ENCODE data around the gene SART3. TPM values are rescaled to one million over a fixed set of nuclear protein-coding genes. Genes with fewer than 3 reads are reported as not detected.
"Not testable (repeated sequence)": the region's sequence is repeated elsewhere in the genome, so short reads cannot be mapped to it uniquely, and the experiment has no call there.

SART3 gene
- total RNA-seq, 1 donor from 2014 or later = 34.8 TPM

GRCh38 chr12:108491256-108491655 is 69.7 kb downstream of the SART3 start:
- Mint-ChIP-seq H3K27ac (ENCODE audit: unreplicated experiment) (no peak overlapping the region), H3K9me3 (ENCODE audit: low read depth) (peaks cover 12% of the 10 kb centered on the region), H3K4me1 (ENCODE audit: low read depth) (no peaks in the 10 kb centered on the region), H3K36me3 (ENCODE audit: low read depth) (no peaks in the 10 kb centered on the region), H3K27me3 (ENCODE audit: low read depth) (peaks cover 26% of the 10 kb centered on the region), H3K4me3 (ENCODE audit: unreplicated experiment) (no peak overlapping the region)
- TF ChIP-seq, protein P1, sequence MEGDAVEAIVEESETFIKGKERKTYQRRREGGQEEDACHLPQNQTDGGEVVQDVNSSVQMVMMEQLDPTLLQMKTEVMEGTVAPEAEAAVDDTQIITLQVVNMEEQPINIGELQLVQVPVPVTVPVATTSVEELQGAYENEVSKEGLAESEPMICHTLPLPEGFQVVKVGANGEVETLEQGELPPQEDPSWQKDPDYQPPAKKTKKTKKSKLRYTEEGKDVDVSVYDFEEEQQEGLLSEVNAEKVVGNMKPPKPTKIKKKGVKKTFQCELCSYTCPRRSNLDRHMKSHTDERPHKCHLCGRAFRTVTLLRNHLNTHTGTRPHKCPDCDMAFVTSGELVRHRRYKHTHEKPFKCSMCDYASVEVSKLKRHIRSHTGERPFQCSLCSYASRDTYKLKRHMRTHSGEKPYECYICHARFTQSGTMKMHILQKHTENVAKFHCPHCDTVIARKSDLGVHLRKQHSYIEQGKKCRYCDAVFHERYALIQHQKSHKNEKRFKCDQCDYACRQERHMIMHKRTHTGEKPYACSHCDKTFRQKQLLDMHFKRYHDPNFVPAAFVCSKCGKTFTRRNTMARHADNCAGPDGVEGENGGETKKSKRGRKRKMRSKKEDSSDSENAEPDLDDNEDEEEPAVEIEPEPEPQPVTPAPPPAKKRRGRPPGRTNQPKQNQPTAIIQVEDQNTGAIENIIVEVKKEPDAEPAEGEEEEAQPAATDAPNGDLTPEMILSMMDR (IDR thresholded peaks at IDR 0.05) = no peak
- DNase-seq (ENCODE audit: low spot score) = no peak

DNA sequence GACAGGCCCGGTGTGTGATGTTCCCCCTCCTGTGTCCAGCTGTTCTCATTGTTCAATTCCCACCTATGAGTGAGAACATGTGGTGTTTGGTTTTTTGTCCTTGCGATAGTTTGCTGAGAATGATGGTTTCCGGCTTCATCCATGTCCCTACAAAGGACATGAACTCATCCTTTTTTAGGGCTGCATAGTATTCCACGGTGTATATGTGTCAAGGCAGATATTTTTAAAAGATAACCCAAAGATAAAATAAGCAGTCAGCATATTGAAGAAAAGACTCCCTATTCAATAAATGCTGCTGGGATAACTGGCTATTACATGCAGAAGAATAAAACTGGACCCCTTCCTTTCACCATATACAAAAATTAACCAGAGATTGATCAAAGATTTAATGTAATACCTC is 73.9 kb downstream of the SART3 start:
- H3K27ac Mint-ChIP-seq (ENCODE audit: unreplicated experiment); DNase-seq (ENCODE audit: low spot score); H3K4me1 Mint-ChIP-seq (ENCODE audit: low read depth); H3K36me3 Mint-ChIP-seq (ENCODE audit: low read depth); H3K27me3 Mint-ChIP-seq (ENCODE audit: low read depth); H3K4me3 Mint-ChIP-seq (ENCODE audit: unreplicated experiment): not testable (repeated sequence)
- H3K9me3 Mint-ChIP-seq (ENCODE audit: low read depth) = peaks cover 12% of the 10 kb centered on the region

GRCh38 chr12:108485371-108485770 is 75.6 kb downstream of the SART3 start:
- H3K36me3 Mint-ChIP-seq (ENCODE audit: low read depth); DNase-seq (ENCODE audit: low spot score); H3K27me3 Mint-ChIP-seq (ENCODE audit: low read depth); H3K4me3 Mint-ChIP-seq (ENCODE audit: unreplicated experiment); H3K27ac Mint-ChIP-seq (ENCODE audit: unreplicated experiment); H3K4me1 Mint-ChIP-seq (ENCODE audit: low read depth): not testable (repeated sequence)
- peaks cover 12% of the 10 kb centered on the region for H3K9me3 Mint-ChIP-seq (ENCODE audit: low read depth)

GRCh38 chr12:108484845-108485244 is 76.1 kb downstream of the SART3 start:
- H3K4me1 Mint-ChIP-seq (ENCODE audit: low read depth) = peaks cover 6% of the 10 kb centered on the region
- no peak for DNase-seq (ENCODE audit: low spot score)
- peaks cover 12% of the 10 kb centered on the region for H3K9me3 Mint-ChIP-seq (ENCODE audit: low read depth)
- peaks cover 9% of the 10 kb centered on the region for H3K27me3 Mint-ChIP-seq (ENCODE audit: low read depth)
- H3K27ac Mint-ChIP-seq (ENCODE audit: unreplicated experiment) = no peak overlapping the region
- H3K36me3 Mint-ChIP-seq (ENCODE audit: low read depth) = no peaks in the 10 kb centered on the region
- H3K4me3 Mint-ChIP-seq (ENCODE audit: unreplicated experiment) = no peak overlapping the region
- TF ChIP-seq, protein P1 (IDR thresholded peaks at IDR 0.05) = no peak

- Mint-ChIP-seq H3K4me3 (ENCODE audit: unreplicated experiment) (no peak overlapping the region), H3K4me1 (ENCODE audit: low read depth) (peaks cover 6% of the 10 kb centered on the region), H3K27me3 (ENCODE audit: low read depth) (peaks cover 9% of the 10 kb centered on the region), H3K9me3 (ENCODE audit: low read depth) (peaks cover 12% of the 10 kb centered on the region), H3K36me3 (ENCODE audit: low read depth) (no peaks in the 10 kb centered on the region), H3K27ac (ENCODE audit: unreplicated experiment) (no peak overlapping the region)
- TF ChIP-seq, protein P1 (IDR thresholded peaks at IDR 0.05) = no peak
- no peak for DNase-seq (ENCODE audit: low spot score)
These were observed 76.5 kb downstream of the SART3 start for GRCh38 chr12:108484431-108484830.

- no peak overlapping the region for H3K27ac Mint-ChIP-seq (ENCODE audit: unreplicated experiment)
- peaks cover 12% of the 10 kb centered on the region for H3K9me3 Mint-ChIP-seq (ENCODE audit: low read depth)
- TF ChIP-seq, protein P1 (IDR thresholded peaks at IDR 0.05) = no peak
These were observed 77.5 kb downstream of the SART3 start for GRCh38 chr12:108483213-108484059.

More at GRCh38 chr12:108483213-108484059, 77.5 kb downstream of the SART3 start:
- Mint-ChIP-seq H3K4me1 (ENCODE audit: low read depth) (peaks cover 6% of the 10 kb centered on the region), H3K36me3 (ENCODE audit: low read depth) (no peaks in the 10 kb centered on the region), H3K27me3 (ENCODE audit: low read depth) (peaks cover 9% of the 10 kb centered on the region), H3K4me3 (ENCODE audit: unreplicated experiment) (no peak overlapping the region)
- no peak for DNase-seq (ENCODE audit: low spot score)

All from chondrocyte (in vitro differentiated cells).